H1 (cell line): Measurements from ENCODE around the gene SLC24A3. TPM values are rescaled to one million over a fixed set of nuclear protein-coding genes. Genes with fewer than 3 reads are reported as not detected.

Source experiments
- CTCF ChIA-PET: fragments of 300-600 bp; sonication (Branson Sonifier 250); formaldehyde crosslinking; loops from one replicate; lab custom pipeline; 2021; ENCODE audit not compliant: partially characterized antibody; lab: Charles Lee
- POLR2A ChIA-PET: fragments of 300-600 bp; sonication (Branson Sonifier 250); formaldehyde crosslinking; loops from one replicate; lab custom pipeline; 2021; ENCODE audit warnings: inconsistent platforms; ENCODE audit not compliant: partially characterized antibody; lab: Charles Lee
- DNase-seq, 2 experiments: peaks; one replicate each; pipeline versions ENCODE4 v3.0.0 to v3.0.0-alpha.2; 2010 to 2022; ENCODE audit warnings: low spot score in 2 of 2, low read depth in 1 of 2, mixed read lengths in 1 of 2
- FAIRE-seq: peaks from 2 replicates; lab custom pipeline; 2011; peaks lifted over from hg19 to GRCh38; lab: Jason Lieb, UNC
- H2AFZ ChIP-seq: 2 replicates; pipeline ENCODE4 v1.8.1; 2012; ENCODE audit warnings: low read length, inconsistent platforms
- H2AK5ac ChIP-seq: 2 replicates; pipeline ENCODE4 v1.6.1; 2013; ENCODE audit warnings: low read depth, low read length
- H2BK120ac ChIP-seq: replicated peaks from 2 replicates; pipeline ENCODE3; 2013; ENCODE audit warnings: low read depth, low read length, inconsistent platforms
- H2BK12ac ChIP-seq: 2 replicates; pipeline ENCODE4 v1.6.1; 2013; ENCODE audit warnings: low read depth, low read length
- H2BK15ac ChIP-seq: 2 replicates; pipeline ENCODE4 v1.6.1; 2013; ENCODE audit warnings: low read length
- H2BK20ac ChIP-seq: 2 replicates; pipeline ENCODE4 v1.6.1; 2013; ENCODE audit warnings: low read length
- H2BK5ac ChIP-seq: 2 replicates; pipeline ENCODE4 v1.6.1; 2013; ENCODE audit warnings: low read depth, low read length
- H3K14ac ChIP-seq: 2 replicates; pipeline ENCODE4 v1.6.1; 2013; ENCODE audit warnings: inconsistent platforms; ENCODE audit not compliant: insufficient read length
- H3K18ac ChIP-seq: 2 replicates; pipeline ENCODE4 v1.6.1; 2013; ENCODE audit warnings: low read length; ENCODE audit errors: extremely low read depth
- H3K23ac ChIP-seq: 2 replicates; pipeline ENCODE4 v1.6.1; 2013; ENCODE audit warnings: inconsistent platforms; ENCODE audit not compliant: insufficient read length
- H3K23me2 ChIP-seq: 2 replicates; pipeline ENCODE4 v1.6.1; 2013; ENCODE audit warnings: low read depth, low read length
- H3K27ac ChIP-seq: 2 replicates; pipeline ENCODE4 v1.6.1; 2011; ENCODE audit warnings: low read depth, low read length, inconsistent platforms
- H3K27me3 ChIP-seq, 4 experiments: replicated peaks in 1 of 4; 1 replicate in 1 of 4; 2 replicates in 3 of 4; pipeline versions ENCODE4 v1.6.1 to v1.8.1; 2011 to 2013; ENCODE audit warnings: low read length in 3 of 4, mild to moderate bottlenecking in 3 of 4, inconsistent platforms in 2 of 4, mixed read lengths in 2 of 4, moderate library complexity in 1 of 4; ENCODE audit not compliant: control insufficient read depth in 3 of 4, insufficient read depth in 3 of 4; ENCODE audit errors: extremely low read depth in 1 of 4
- H3K36me3 ChIP-seq, 4 experiments: 2 replicates each; pipeline versions ENCODE4 v1.6.1 to v1.8.1; 2011 to 2013; ENCODE audit warnings: mild to moderate bottlenecking in 4 of 4, low read length in 3 of 4, moderate library complexity in 2 of 4, control low read depth in 1 of 4, inconsistent platforms in 1 of 4; ENCODE audit not compliant: insufficient read depth in 4 of 4, control insufficient read depth in 2 of 4
- H3K4ac ChIP-seq: replicated peaks from 2 replicates; pipeline ENCODE3; 2013; ENCODE audit warnings: low read length, low read depth, mixed read lengths, inconsistent platforms; ENCODE audit not compliant: insufficient read length
- H3K4me1 ChIP-seq, 4 experiments: replicated peaks in 1 of 4; 1 replicate in 1 of 4; 2 replicates in 3 of 4; pipeline versions ENCODE4 v1.6.1 to v1.8.1; 2011 to 2013; ENCODE audit warnings: low read length in 3 of 4, inconsistent platforms in 2 of 4, mixed read lengths in 1 of 4; ENCODE audit not compliant: insufficient read depth in 4 of 4, control insufficient read depth in 3 of 4
- H3K4me2 ChIP-seq, 2 experiments: 2 replicates each; pipeline versions ENCODE4 v1.6.1 to v1.8.1; 2011 to 2013; ENCODE audit warnings: low read depth in 2 of 2, low read length in 2 of 2, control low read depth in 1 of 2, inconsistent platforms in 1 of 2, mild to moderate bottlenecking in 1 of 2; ENCODE audit not compliant: insufficient read depth in 1 of 2
- H3K4me3 ChIP-seq, 4 experiments: fragments of 200-600, 300-600 bp in 1 of 4; sonication (generic), shearing (Covaris generic), sonication (Bioruptor Twin) in 1 of 4; 2 replicates each; pipeline versions ENCODE4 v1.5.1 to v1.8.1; 2011 to 2016; ENCODE audit warnings: low read length in 4 of 4, low read depth in 3 of 4, control low read depth in 2 of 4, inconsistent platforms in 2 of 4, mild to moderate bottlenecking in 2 of 4, mixed read lengths in 1 of 4, moderate library complexity in 1 of 4; ENCODE audit not compliant: insufficient read depth in 2 of 4; ENCODE audit errors: extremely low read depth in 1 of 4
- H3K56ac ChIP-seq: replicated peaks from 2 replicates; pipeline ENCODE3; 2013; ENCODE audit warnings: low read depth, mild to moderate bottlenecking, mixed read lengths, low read length, inconsistent platforms; ENCODE audit not compliant: insufficient read length
- H3K79me1 ChIP-seq: 2 replicates; pipeline ENCODE4 v1.6.1; 2013; ENCODE audit warnings: low read depth, low read length, control low read depth
- H3K79me2 ChIP-seq, 2 experiments: 2 replicates each; pipeline versions ENCODE4 v1.6.1 to v1.8.1; 2012 to 2013; ENCODE audit warnings: low read length in 2 of 2, mild to moderate bottlenecking in 2 of 2, inconsistent platforms in 1 of 2; ENCODE audit not compliant: insufficient read depth in 2 of 2, control insufficient read depth in 1 of 2
- H3K9ac ChIP-seq, 4 experiments: replicated peaks in 1 of 4; 1 replicate in 1 of 4; 2 replicates in 3 of 4; pipeline versions ENCODE4 v1.6.1 to v1.8.1; 2011 to 2013; ENCODE audit warnings: low read depth in 3 of 4, low read length in 3 of 4, control low read depth in 2 of 4, mild to moderate bottlenecking in 2 of 4, moderate library complexity in 2 of 4, inconsistent platforms in 1 of 4; ENCODE audit errors: extremely low read depth in 1 of 4
- H3K9me3 ChIP-seq, 2 experiments: 2 replicates each; pipeline versions ENCODE4 v1.6.1 to v1.8.1; 2012 to 2013; ENCODE audit warnings: mild to moderate bottlenecking in 2 of 2, moderate library complexity in 2 of 2, control low read depth in 1 of 2, inconsistent platforms in 1 of 2, low read depth in 1 of 2, low read length in 1 of 2, mixed read lengths in 1 of 2; ENCODE audit not compliant: insufficient read depth in 2 of 2
- H4K20me1 ChIP-seq, 2 experiments: replicated peaks in 1 of 2; 2 replicates each; pipeline versions ENCODE3 to v1.8.1; 2011 to 2013; ENCODE audit warnings: inconsistent platforms in 2 of 2, low read length in 2 of 2, mild to moderate bottlenecking in 1 of 2; ENCODE audit not compliant: insufficient read depth in 2 of 2, control insufficient read depth in 1 of 2
- H4K5ac ChIP-seq: 2 replicates; pipeline ENCODE4 v1.6.1; 2013; ENCODE audit warnings: low read length, low read depth, mixed read lengths, inconsistent platforms; ENCODE audit not compliant: insufficient read length
- H4K8ac ChIP-seq: 2 replicates; pipeline ENCODE4 v1.8.0; 2013; ENCODE audit warnings: mild to moderate bottlenecking, moderate library complexity, low read length, inconsistent platforms; ENCODE audit not compliant: insufficient read depth; ENCODE audit errors: extremely low read depth
- H4K91ac ChIP-seq: replicated peaks from 2 replicates; pipeline ENCODE3; 2013; ENCODE audit warnings: low read length, mixed read lengths, inconsistent platforms; ENCODE audit not compliant: insufficient read length
- KDM5A ChIP-seq: fragments of 200-600 bp; IDR thresholded peaks from 2 replicates; pipeline ENCODE4 v1.7.1; 2012; ENCODE audit warnings: mild to moderate bottlenecking, low read length, inconsistent platforms, mixed read lengths
- POLR2A ChIP-seq, 2 experiments: IDR thresholded peaks; 1 replicate in 1 of 2; 2 replicates in 1 of 2; pipeline ENCODE4 v1.6.1; 2011; ENCODE audit warnings: low read depth in 2 of 2, low read length in 2 of 2, mild to moderate bottlenecking in 2 of 2; ENCODE audit errors: control extremely low read depth in 1 of 2
- SRF ChIP-seq: IDR thresholded peaks from 2 replicates; pipeline ENCODE4 v1.6.1; 2011; ENCODE audit warnings: mild to moderate bottlenecking, low read depth, low read length, moderate library complexity
- WGBS, 2 experiments: shearing (Covaris generic) in 1 of 2; methylation state at CpG; one replicate each; pipeline versions ENCODE4 v1.1.6 to v1.1.7; 2013 to 2015; ENCODE audit warnings: low lambda C conversion rate in 2 of 2, mixed read lengths in 2 of 2, inconsistent platforms in 1 of 2, low coverage in 1 of 2, missing lambda C conversion rate in 1 of 2; ENCODE audit not compliant: insufficient replicate concordance in 2 of 2, insufficient coverage in 1 of 2, insufficient read length in 1 of 2; ENCODE audit errors: extremely low coverage in 1 of 2, missing lambda C conversion rate in 1 of 2; 5-methylcytosine and 5-hydroxymethylcytosine counted together
- polyA plus RNA-seq, 7 experiments: library from polyadenylated mRNA; depleted of rRNA in 3 of 7; stranded (reverse) in 5 of 7; unstranded in 2 of 7; fragments of >200 nt in 5 of 7; fragments of 200-250 nt in 2 of 7; gene quantifications; 1 replicate in 5 of 7; 2 replicates in 1 of 7; 4 replicates in 1 of 7; pipeline versions ENCODE4 v1.2.1 to v1.2.3, GENCODE V29; 2011 to 2013; ENCODE audit warnings: missing spikeins in 2 of 7, mixed read lengths in 2 of 7
- total RNA-seq: library from RNA; stranded (reverse); fragmentation: NEBNext Ultra II Directional; extraction: Animal tissue kit (Norgen Biotek cat#: 25700); gene quantifications from 2 replicates; pipeline ENCODE4 v1.2.1, GENCODE V29; 2021
- TF ChIP-seq, protein P1 (sequence below): IDR thresholded peaks from 2 replicates; pipeline ENCODE4 v1.6.1; 2012; ENCODE audit warnings: inconsistent platforms

The SLC24A3 gene
- total and polyA plus RNA-seq, 2 of the 8 experiments (the other 6 are each of a cell fraction or from before 2014, with no cell fraction given) = 4.5 to 6.3 TPM

DNA sequence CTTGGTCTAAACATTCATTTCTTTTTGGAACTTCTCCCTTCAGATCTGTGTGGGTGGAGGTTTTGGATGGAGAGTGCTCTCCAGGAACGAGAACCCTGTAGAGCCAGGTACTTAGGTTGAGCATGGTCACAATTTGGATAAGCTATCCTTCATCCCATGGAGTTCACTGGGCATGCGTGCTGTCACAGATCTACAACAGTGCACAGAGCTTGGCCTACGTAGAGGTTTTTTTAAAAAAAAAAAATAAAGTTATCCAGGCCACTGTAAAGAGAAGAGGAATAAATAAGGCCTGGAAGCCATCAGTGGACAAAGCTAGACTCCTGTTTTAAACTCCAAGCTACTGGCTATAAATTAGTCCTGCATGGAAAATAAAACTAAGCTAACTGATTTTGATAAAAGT, 165.6 kb downstream of the SLC24A3 start:
- no peak for FAIRE-seq
- no peak overlapping the region for H2BK12ac ChIP-seq
- no peak overlapping the region for H4K91ac ChIP-seq
- no peaks in the 10 kb centered on the region for H3K27me3 ChIP-seq
- WGBS, 2 experiments = 94% methylated on average over 3 of the region's 3 CpGs; no CpG with 5 or more reads in 1 of the 2 experiments
- no peak overlapping the region for H2BK5ac ChIP-seq
- no peak overlapping the region for H3K4ac ChIP-seq
- H2BK20ac ChIP-seq = no peak overlapping the region
- H3K56ac ChIP-seq = no peak overlapping the region
- H2AFZ ChIP-seq = no peak overlapping the region
- no peak overlapping the region for H2AK5ac ChIP-seq
- H3K18ac ChIP-seq = no peak overlapping the region
- H4K20me1 ChIP-seq = no peaks in the 10 kb centered on the region
- H3K79me1 ChIP-seq = no peaks in the 10 kb centered on the region
- no peak overlapping the region for H3K27ac ChIP-seq
- H3K36me3 ChIP-seq = no peaks in the 10 kb centered on the region
- H3K23ac ChIP-seq = no peak overlapping the region
- H3K23me2 ChIP-seq = no peaks in the 10 kb centered on the region
- ChIA-PET POLR2A (no interaction called here), CTCF (interaction anchor here (0.7 to 1.3 kb wide), 2 partner anchors 25 to 172 kb away, joined by 3 read pairs; no protein-coding TSS in a partner anchor)
- H2BK120ac ChIP-seq = no peak overlapping the region
- no peaks in the 10 kb centered on the region for H3K9me3 ChIP-seq
- H4K8ac ChIP-seq = no peak overlapping the region
- no peaks in the 10 kb centered on the region for H3K79me2 ChIP-seq
- H3K4me1 ChIP-seq = no peaks in the 10 kb centered on the region
- H3K4me3 ChIP-seq = no peak overlapping the region
- no peak overlapping the region for H3K9ac ChIP-seq
- no peak overlapping the region for H3K14ac ChIP-seq
- H3K4me2 ChIP-seq = no peak overlapping the region
- H4K5ac ChIP-seq = no peak overlapping the region
- DNase-seq = no peak
- H2BK15ac ChIP-seq = no peak overlapping the region
- TF ChIP-seq POLR2A (IDR thresholded peaks at IDR 0.05; ENCODE audit: control extremely low read depth in 1 of 2, low read depth in 2 of 2, low read length in 2 of 2) (no peak), SRF (no peak), KDM5A (no peak)
- TF ChIP-seq, protein P1, sequence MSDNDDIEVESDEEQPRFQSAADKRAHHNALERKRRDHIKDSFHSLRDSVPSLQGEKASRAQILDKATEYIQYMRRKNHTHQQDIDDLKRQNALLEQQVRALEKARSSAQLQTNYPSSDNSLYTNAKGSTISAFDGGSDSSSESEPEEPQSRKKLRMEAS = no peak
